HepG2 (cell line): ENCODE measurements around the gene SIGLEC7. TPM values are rescaled to one million over a fixed set of nuclear protein-coding genes. Genes with fewer than 3 reads are reported as not detected.

Source experiments
- ATAC-seq: fragments of 200-7000 bp; cut with Tn5 transposase; 3 replicates; pipeline ENCODE4 v1.9.1; 2020; ENCODE audit warnings: mild to moderate bottlenecking, moderate library complexity
- BruUV-seq: library from RNA; stranded (reverse); fragments of 400-500 nt; replicated peaks from 2 replicates; lab custom pipeline; 2021; lab: Mats Ljungman, UMichigan
- CTCF ChIA-PET: fragments of 300-600 bp; formaldehyde crosslinking; extraction: SDS; loops from one replicate; lab custom pipeline; 2021; ENCODE audit warnings: low total read pairs, inconsistent platforms, low intra/inter-chr PET ratio; lab: Yijun Ruan, JAX
- POLR2A ChIA-PET: fragments of 350-600 bp; sonication (Branson Sonifier 250); formaldehyde crosslinking; loops from one replicate; lab custom pipeline; 2020; ENCODE audit warnings: antibody characterized with exemption, inconsistent platforms; lab: Yijun Ruan, JAX
- DNase-seq: peaks from one replicate; pipeline ENCODE4 v3.0.0-alpha.2; 2015; ENCODE audit warnings: low spot score
- FAIRE-seq: peaks from 3 replicates; lab custom pipeline; 2011; peaks lifted over from hg19 to GRCh38; lab: Jason Lieb, UNC
- H2AFZ ChIP-seq: one replicate; pipeline ENCODE4 v1.6.1; 2011; ENCODE audit warnings: low read length, inconsistent platforms
- H3K27ac ChIP-seq: fragments of 300-600 bp; 3 replicates; pipeline ENCODE4 v1.8.0; 2011; ENCODE audit warnings: mixed run types, mild to moderate bottlenecking, mixed read lengths, low read length, inconsistent platforms; ENCODE audit not compliant: insufficient read depth; ENCODE audit errors: extremely low read length
- H3K27me3 ChIP-seq, 2 experiments: fragments of 200-600 bp in 1 of 2; 2 replicates in 1 of 2; 3 replicates in 1 of 2; pipeline versions ENCODE4 v1.6.0 to v1.8.0; 2011; ENCODE audit warnings: low read length in 2 of 2, mild to moderate bottlenecking in 2 of 2, moderate library complexity in 2 of 2, inconsistent platforms in 1 of 2; ENCODE audit not compliant: insufficient read depth in 2 of 2, control insufficient read depth in 1 of 2
- H3K36me3 ChIP-seq, 2 experiments: fragments of 200-600 bp in 1 of 2; replicated peaks in 1 of 2; 2 replicates in 1 of 2; 3 replicates in 1 of 2; pipeline versions ENCODE4 v1.5.1 to v1.8.0; 2011; ENCODE audit warnings: low read length in 2 of 2, inconsistent platforms in 1 of 2; ENCODE audit not compliant: insufficient read depth in 2 of 2, control insufficient read depth in 1 of 2
- H3K4me1 ChIP-seq: 2 replicates; pipeline ENCODE4 v1.5.1; 2012; ENCODE audit warnings: low read length, inconsistent platforms; ENCODE audit not compliant: insufficient read depth
- H3K4me2 ChIP-seq: 2 replicates; pipeline ENCODE4 v1.6.0; 2011; ENCODE audit warnings: low read depth, low read length, inconsistent platforms
- H3K4me3 ChIP-seq, 3 experiments: fragments of 200-600 bp in 1 of 3; sonication (generic), shearing (Covaris generic) in 1 of 3; replicated peaks in 1 of 3; 2 replicates each; pipeline ENCODE4 v1.5.1; 2011 to 2016; ENCODE audit warnings: low read length in 3 of 3, inconsistent platforms in 2 of 3, low read depth in 2 of 3, mild to moderate bottlenecking in 2 of 3, control low read depth in 1 of 3, mixed read lengths in 1 of 3; ENCODE audit not compliant: insufficient read depth in 1 of 3
- H3K79me2 ChIP-seq: one replicate; pipeline ENCODE4 v1.6.1; 2011; ENCODE audit warnings: low read length, inconsistent platforms; ENCODE audit not compliant: insufficient read depth
- H3K9ac ChIP-seq: 2 replicates; pipeline ENCODE4 v1.6.0; 2011; ENCODE audit warnings: mild to moderate bottlenecking, low read depth, low read length, inconsistent platforms; ENCODE audit not compliant: insufficient read depth
- H3K9me3 ChIP-seq: 2 replicates; pipeline ENCODE4 v1.5.1; 2012; ENCODE audit warnings: mild to moderate bottlenecking, low read length
- H4K20me1 ChIP-seq: 2 replicates; pipeline ENCODE4 v1.6.0; 2011; ENCODE audit warnings: inconsistent platforms, mild to moderate bottlenecking, low read length, moderate library complexity; ENCODE audit not compliant: insufficient read depth
- KAT2B ChIP-seq: fragments of 150-350 bp; IDR thresholded peaks from 2 replicates; pipeline ENCODE4 v1.6.1; 2014; ENCODE audit warnings: low read depth, low read length, borderline replicate concordance
- KDM6A ChIP-seq: IDR thresholded peaks from 2 replicates; pipeline ENCODE4 v1.6.1; 2016; ENCODE audit warnings: low read depth
- NR2F2 ChIP-seq: IDR thresholded peaks from 2 replicates; pipeline ENCODE4 v1.6.1; 2012; ENCODE audit warnings: low read depth, inconsistent platforms, borderline replicate concordance
- SNRNP70 ChIP-seq: fragments of 200-400 bp; formaldehyde crosslinking; IDR thresholded peaks from 2 replicates; pipeline ENCODE4 v1.6.1; 2017; ENCODE audit warnings: mild to moderate bottlenecking, low read depth, low read length, moderate library complexity
- ZBTB20 ChIP-seq: sonication (generic); formaldehyde crosslinking; IDR thresholded peaks from 2 replicates; pipeline ENCODE4 v1.8.1; 2023; ENCODE audit warnings: missing genetic modification reagents, low read depth, mild to moderate bottlenecking, borderline replicate concordance
- ZNF207 ChIP-seq: fragments of 450-650 bp; IDR thresholded peaks from 2 replicates; pipeline ENCODE4 v1.6.1; 2016; ENCODE audit warnings: antibody characterized with exemption, borderline replicate concordance
- ZNF350 ChIP-seq: sonication (generic); formaldehyde crosslinking; IDR thresholded peaks from 2 replicates; pipeline ENCODE4 v1.4.0; 2020; ENCODE audit warnings: mild to moderate bottlenecking, low read depth, missing genetic modification reagents, borderline replicate concordance
- WGBS: methylation state at CpG from one replicate; pipeline ENCODE4 v1.1.6; 2017; ENCODE audit warnings: low lambda C conversion rate; 5-methylcytosine and 5-hydroxymethylcytosine counted together
- in situ Hi-C: cut with HindIII; loops from 2 replicates; pipeline ENCODE4 v1.10.0; 2017; ENCODE audit warnings: low pct_unique_long_range_greater_than_20kb; ENCODE audit not compliant: extremely low pct_ligation_motif_present
- intact Hi-C: fragments of 100-400 bp; cut with micrococcal nuclease; formaldehyde crosslinking; loops from one replicate; pipeline ENCODE4 v1.10.0; 2022; ENCODE audit not compliant: unreplicated experiment
- polyA plus RNA-seq, 8 experiments: library from polyadenylated mRNA; depleted of rRNA in 3 of 8; stranded (reverse) in 7 of 8; unstranded in 1 of 8; fragments of >200 nt; fragmentation: Illumina TruSeq in 4 of 8; extraction: Trizol in 4 of 8; gene quantifications; 2 replicates each; pipeline versions ENCODE4 v1.2.1 to v1.2.3, GENCODE V29; 2011 to 2016; ENCODE audit warnings: low read depth in 4 of 8, missing spikeins in 1 of 8, mixed read lengths in 1 of 8; ENCODE audit not compliant: insufficient read depth in 1 of 8
- total RNA-seq, 5 experiments: library from RNA; depleted of rRNA; stranded (reverse); fragments of >200 nt; fragmentation: Illumina TruSeq; extraction: Trizol; gene quantifications; 2 replicates each; pipeline ENCODE4 v1.2.3, GENCODE V29; 2016; ENCODE audit warnings: low read depth in 1 of 5
- TF ChIP-seq, protein P1 (sequence below): sonication (generic); formaldehyde crosslinking; IDR thresholded peaks from 2 replicates; pipeline ENCODE4 v1.5.0; 2020; ENCODE audit warnings: missing genetic modification reagents, mild to moderate bottlenecking, borderline replicate concordance

The SIGLEC7 gene
- total and polyA plus RNA-seq, 2 of the 13 experiments (the other 11 are each of a cell fraction or from before 2014, with no cell fraction given): not detected

DNA sequence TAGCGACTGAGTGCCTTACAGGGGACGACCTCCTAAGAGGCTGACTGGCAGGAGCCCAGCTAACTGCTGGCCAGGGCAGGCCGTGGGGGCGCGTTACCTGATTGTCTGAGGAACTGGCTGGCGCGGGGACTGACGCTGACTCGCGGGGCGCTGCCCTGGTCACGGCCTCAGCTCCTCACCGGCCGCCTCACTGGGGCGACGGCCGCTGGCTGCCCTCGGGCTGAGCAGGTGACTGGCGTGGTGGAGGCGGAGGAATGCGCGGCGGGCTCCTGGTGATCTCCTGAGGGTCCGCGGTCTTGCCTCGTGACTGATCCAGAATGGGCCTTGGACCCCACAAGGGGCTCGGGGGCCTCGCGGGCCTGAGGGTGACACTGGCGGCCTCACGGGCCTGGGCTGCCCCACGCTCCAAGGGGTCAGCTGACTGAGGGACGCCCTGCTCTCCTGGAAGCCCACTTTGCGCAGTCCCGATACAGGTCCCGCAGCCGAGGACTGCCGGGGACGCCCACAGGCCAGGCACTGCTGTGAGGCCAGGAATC, 39.3 kb downstream of the SIGLEC7 start:
- intact Hi-C loops: no loop called here
- no peak overlapping the region for H2AFZ ChIP-seq
- no peak for ATAC-seq
- H3K4me2 ChIP-seq: no peak overlapping the region
- H3K79me2 ChIP-seq: no peaks in the 10 kb centered on the region
- H4K20me1 ChIP-seq: no peaks in the 10 kb centered on the region
- CTCF ChIA-PET: no interaction called here
- H3K36me3 ChIP-seq: no peaks in the 10 kb centered on the region
- peaks cover 3 to 5% of the 10 kb centered on the region in 2 experiments; a peak in 2 of 5 replicates for H3K27me3 ChIP-seq
- no peak overlapping the region for H3K27ac ChIP-seq
- in situ Hi-C loops: no loop called here
- no peak for FAIRE-seq
- POLR2A ChIA-PET: no interaction called here
- no peak for DNase-seq
- no peak overlapping the region for H3K9ac ChIP-seq
- no peaks in the 10 kb centered on the region for H3K9me3 ChIP-seq
- H3K4me3 ChIP-seq: no peak overlapping the region
- no CpG with 5 or more reads among the region's 39 CpGs for WGBS
- no peak for TF ChIP-seq ZNF350 (CRISPR knock-in tag)
- TF ChIP-seq NR2F2: no peak
- no peak for TF ChIP-seq KDM6A (CRISPR knock-in tag)
- no peak for TF ChIP-seq KAT2B
- TF ChIP-seq SNRNP70: no peak
- no peak for TF ChIP-seq ZNF207
- TF ChIP-seq ZBTB20 (CRISPR knock-in tag): no peak
- TF ChIP-seq, protein P1, sequence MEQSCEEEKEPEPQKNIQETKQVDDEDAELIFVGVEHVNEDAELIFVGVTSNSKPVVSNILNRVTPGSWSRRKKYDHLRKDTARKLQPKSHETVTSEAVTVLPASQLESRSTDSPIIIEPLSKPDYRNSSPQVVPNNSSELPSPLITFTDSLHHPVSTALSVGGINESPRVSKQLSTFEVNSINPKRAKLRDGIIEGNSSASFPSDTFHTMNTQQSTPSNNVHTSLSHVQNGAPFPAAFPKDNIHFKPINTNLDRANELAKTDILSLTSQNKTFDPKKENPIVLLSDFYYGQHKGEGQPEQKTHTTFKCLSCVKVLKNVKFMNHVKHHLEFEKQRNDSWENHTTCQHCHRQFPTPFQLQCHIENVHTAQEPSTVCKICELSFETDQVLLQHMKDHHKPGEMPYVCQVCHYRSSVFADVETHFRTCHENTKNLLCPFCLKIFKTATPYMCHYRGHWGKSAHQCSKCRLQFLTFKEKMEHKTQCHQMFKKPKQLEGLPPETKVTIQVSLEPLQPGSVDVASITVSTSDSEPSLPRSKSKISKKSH: no peak
- no peaks in the 10 kb centered on the region for H3K4me1 ChIP-seq
- no TSS peak for BruUV-seq
